C4-2B (cell line): ENCODE data around the gene CYBC1.

Experiments used
- ZFX ChIP-seq: fragments of 450-650 bp; IDR thresholded peaks from 2 replicates; pipeline ENCODE4 v1.6.1; 2017
- TF ChIP-seq, protein P1 (sequence below): fragments of 450-650 bp; conservative IDR thresholded peaks from 2 replicates; pipeline ENCODE4 v1.5.1; 2017; ENCODE audit warnings: mild to moderate bottlenecking

DNA sequence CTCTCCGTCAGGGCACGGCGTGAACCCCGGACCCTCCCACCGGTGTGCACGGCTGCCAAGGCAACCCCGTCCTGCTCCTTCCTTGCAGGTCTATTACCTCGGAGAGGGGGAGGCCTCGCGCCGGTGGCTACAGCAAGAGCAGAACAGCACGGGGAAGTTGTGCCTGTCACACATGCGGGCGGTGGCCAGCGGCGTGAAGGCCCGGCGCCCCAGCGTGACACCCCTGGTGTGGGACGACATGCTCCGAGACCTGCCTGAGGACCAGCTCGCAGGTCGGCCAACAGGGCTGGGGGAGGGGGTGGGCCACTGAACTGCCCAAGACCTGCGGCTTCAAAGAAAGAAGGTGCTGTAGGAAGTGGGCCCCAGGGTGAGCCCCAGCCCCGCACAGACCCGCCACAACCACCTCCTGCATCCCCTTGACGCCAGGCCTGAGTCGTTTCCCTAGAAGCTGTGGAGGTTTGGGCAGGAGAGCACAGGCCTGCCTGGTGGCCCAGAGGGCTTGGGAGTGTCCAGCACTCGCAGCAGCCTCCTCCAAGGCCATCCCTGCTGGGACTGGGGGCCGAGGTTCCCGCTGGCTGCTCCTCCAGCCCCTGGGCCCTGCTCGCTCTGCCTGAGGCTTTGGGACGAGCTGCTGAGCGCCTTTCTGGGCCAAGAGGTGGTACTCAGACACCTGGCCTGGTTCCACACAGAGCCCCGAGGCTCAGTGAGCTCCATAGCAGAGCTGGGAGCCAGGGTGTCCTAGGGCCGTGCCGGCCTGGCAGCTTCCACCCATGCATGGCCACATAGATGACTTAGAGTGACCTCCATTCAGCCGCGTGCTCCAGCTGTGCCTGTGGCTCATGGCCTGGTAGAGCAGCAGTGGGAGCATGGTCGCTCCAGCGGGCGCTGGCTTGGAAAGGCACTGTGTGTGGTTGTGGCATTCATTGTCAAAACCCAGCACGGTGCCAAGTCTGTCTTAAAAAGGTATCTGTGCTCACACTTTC, 14.7 kb downstream of the CYBC1 start:
- TF ChIP-seq, protein P1, sequence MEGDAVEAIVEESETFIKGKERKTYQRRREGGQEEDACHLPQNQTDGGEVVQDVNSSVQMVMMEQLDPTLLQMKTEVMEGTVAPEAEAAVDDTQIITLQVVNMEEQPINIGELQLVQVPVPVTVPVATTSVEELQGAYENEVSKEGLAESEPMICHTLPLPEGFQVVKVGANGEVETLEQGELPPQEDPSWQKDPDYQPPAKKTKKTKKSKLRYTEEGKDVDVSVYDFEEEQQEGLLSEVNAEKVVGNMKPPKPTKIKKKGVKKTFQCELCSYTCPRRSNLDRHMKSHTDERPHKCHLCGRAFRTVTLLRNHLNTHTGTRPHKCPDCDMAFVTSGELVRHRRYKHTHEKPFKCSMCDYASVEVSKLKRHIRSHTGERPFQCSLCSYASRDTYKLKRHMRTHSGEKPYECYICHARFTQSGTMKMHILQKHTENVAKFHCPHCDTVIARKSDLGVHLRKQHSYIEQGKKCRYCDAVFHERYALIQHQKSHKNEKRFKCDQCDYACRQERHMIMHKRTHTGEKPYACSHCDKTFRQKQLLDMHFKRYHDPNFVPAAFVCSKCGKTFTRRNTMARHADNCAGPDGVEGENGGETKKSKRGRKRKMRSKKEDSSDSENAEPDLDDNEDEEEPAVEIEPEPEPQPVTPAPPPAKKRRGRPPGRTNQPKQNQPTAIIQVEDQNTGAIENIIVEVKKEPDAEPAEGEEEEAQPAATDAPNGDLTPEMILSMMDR: no peak
- no peak for TF ChIP-seq ZFX
